Breast epithelium (tissue), 4 donors: Measurements from ENCODE around the gene HSD17B14. TPM values are rescaled to one million over a fixed set of nuclear protein-coding genes. Genes with fewer than 3 reads are reported as not detected.

Source experiments
- DNase-seq, 2 donors: peaks; one replicate each; pipeline ENCODE4 v3.0.0-alpha.2; 2019; ENCODE audit warnings: low spot score in 2 of 2
- H3K27ac ChIP-seq, 2 donors: fragments of 200-600 bp; sonication (generic) in 1 of 2; one replicate each; pipeline ENCODE4 v1.5.1; 2016 to 2019; ENCODE audit warnings: mild to moderate bottlenecking in 1 of 2
- H3K27me3 ChIP-seq, 2 donors: fragments of 200-600 bp; sonication (generic) in 1 of 2; one replicate each; pipeline versions ENCODE4 v1.5.1 to v1.6.0; 2017 to 2019; ENCODE audit warnings: control low read depth in 1 of 2, mild to moderate bottlenecking in 1 of 2
- H3K36me3 ChIP-seq: fragments of 200-600 bp; one replicate; pipeline ENCODE4 v1.5.1; 2019
- H3K4me1 ChIP-seq, 2 donors: fragments of 200-600 bp; sonication (generic); one replicate each; pipeline ENCODE4 v1.5.1; 2016 to 2019; ENCODE audit warnings: control low read depth in 1 of 2
- H3K4me3 ChIP-seq, 3 donors: fragments of 200-600 bp; sonication (generic); 1 replicate in 2 of 3; 2 replicates in 1 of 3; pipeline ENCODE4 v1.5.1; 2016 to 2019; ENCODE audit warnings: mild to moderate bottlenecking in 3 of 3, moderate library complexity in 2 of 3
- H3K9me3 ChIP-seq, 2 donors: fragments of 200-600 bp; sonication (generic) in 1 of 2; one replicate each; pipeline ENCODE4 v1.5.1; 2016 to 2019; ENCODE audit warnings: control low read depth in 1 of 2
- POLR2A ChIP-seq: fragments of 450-650 bp; IDR thresholded peaks from one replicate; pipeline ENCODE4 v1.6.1; 2016; ENCODE audit warnings: antibody characterized with exemption, mild to moderate bottlenecking, moderate library complexity
- POLR2AphosphoS5 ChIP-seq, 3 donors: sonication (generic); formaldehyde crosslinking; IDR thresholded peaks; one replicate each; pipeline ENCODE4 v1.6.1; 2017; ENCODE audit warnings: antibody characterized with exemption in 3 of 3
- intact Hi-C: fragments of 100-400 bp; cut with DNase I; formaldehyde crosslinking; loops from one replicate; pipeline ENCODE4 v1.15.1; 2023; ENCODE audit warnings: low total_unique reads
- total RNA-seq, 3 donors: library from RNA; depleted of rRNA; stranded (reverse); fragments of >200 nt; gene quantifications; one replicate each; pipeline ENCODE4 v1.1.0, GENCODE V29; 2016
- TF ChIP-seq, protein P1 (sequence below), 3 donors: fragments of 450-650 bp; IDR thresholded peaks; one replicate each; pipeline ENCODE4 v1.5.1; 2016 to 2017; ENCODE audit warnings: antibody characterized with exemption in 3 of 3, mild to moderate bottlenecking in 3 of 3, moderate library complexity in 3 of 3

Gene HSD17B14
- total RNA-seq, 3 donors from 2014 or later = 13.1 to 18.6 (median 14.6) TPM

DNA sequence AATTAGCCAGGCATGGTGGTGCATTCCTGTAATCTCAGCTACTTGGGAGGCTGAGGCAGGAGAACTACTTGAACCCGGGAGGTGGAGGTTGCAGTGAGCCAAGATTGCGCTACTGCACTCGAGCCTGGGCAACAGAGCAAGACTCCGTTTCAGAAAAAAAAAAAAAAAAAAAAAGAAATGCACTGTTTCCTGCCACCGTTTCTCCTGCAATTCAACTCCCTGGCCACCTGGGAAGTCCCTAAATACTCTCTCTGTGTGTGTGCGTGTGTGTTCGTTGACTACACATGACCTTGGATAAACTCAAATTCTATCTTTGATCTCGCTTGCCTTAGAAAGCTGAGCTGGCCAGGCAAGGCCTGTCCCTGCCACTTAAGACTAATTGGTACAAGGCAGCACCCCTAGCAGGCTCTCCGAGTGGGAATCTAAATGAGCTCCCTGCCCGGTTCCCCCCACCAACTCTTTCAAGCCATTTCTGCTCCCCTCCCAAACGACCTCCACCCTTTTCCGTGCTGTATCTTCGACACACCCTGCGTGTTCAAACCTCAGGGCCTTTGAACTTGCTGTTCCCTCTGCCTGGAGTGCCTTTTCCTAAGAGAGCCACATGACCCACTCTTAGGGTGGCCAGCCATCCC is 20.3 kb downstream of the HSD17B14 start:
- H3K27me3 ChIP-seq = no peaks in the 10 kb centered on the region
- H3K27ac ChIP-seq = peak overlapping the region in 1 of 2 donors; percentile 33
- no peak overlapping the region for H3K4me3 ChIP-seq
- H3K9me3 ChIP-seq = no peaks in the 10 kb centered on the region
- DNase-seq = no peak
- no peak for TF ChIP-seq POLR2A
- TF ChIP-seq, protein P1, sequence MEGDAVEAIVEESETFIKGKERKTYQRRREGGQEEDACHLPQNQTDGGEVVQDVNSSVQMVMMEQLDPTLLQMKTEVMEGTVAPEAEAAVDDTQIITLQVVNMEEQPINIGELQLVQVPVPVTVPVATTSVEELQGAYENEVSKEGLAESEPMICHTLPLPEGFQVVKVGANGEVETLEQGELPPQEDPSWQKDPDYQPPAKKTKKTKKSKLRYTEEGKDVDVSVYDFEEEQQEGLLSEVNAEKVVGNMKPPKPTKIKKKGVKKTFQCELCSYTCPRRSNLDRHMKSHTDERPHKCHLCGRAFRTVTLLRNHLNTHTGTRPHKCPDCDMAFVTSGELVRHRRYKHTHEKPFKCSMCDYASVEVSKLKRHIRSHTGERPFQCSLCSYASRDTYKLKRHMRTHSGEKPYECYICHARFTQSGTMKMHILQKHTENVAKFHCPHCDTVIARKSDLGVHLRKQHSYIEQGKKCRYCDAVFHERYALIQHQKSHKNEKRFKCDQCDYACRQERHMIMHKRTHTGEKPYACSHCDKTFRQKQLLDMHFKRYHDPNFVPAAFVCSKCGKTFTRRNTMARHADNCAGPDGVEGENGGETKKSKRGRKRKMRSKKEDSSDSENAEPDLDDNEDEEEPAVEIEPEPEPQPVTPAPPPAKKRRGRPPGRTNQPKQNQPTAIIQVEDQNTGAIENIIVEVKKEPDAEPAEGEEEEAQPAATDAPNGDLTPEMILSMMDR (IDR thresholded peaks at IDR 0.05) = peak in 1 of 3 donors; percentile 27
- TF ChIP-seq POLR2AphosphoS5 (IDR thresholded peaks at IDR 0.05) = no peak
- no peaks in the 10 kb centered on the region for H3K36me3 ChIP-seq
- H3K4me1 ChIP-seq = peaks cover 0 to 5% of the 10 kb centered on the region in 2 donors
- intact Hi-C loops = no loop called here

DNA sequence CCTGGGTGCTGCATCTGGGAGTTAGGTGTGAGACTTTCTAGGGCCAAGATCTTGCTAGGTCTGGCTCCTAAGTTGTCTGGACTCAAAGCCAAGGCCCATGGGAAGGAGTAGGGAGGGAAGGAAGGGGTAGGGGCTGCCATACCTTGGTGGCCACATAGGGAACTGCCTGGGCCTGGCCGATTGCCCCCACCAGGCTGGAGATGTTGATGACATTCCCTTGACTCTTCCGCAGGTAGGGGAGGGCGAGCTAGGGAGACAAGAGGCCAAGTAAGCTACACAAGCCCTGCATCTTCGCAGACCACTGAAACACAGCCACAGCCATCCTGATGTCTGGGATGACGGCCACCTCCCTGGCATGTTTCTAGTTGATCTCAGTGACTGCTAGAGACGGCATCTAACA is 21.4 kb downstream of the HSD17B14 start:
- no peak overlapping the region for H3K4me3 ChIP-seq
- no peaks in the 10 kb centered on the region for H3K36me3 ChIP-seq
- TF ChIP-seq, protein P1 (IDR thresholded peaks at IDR 0.05) = no peak
- no peak for TF ChIP-seq POLR2AphosphoS5 (IDR thresholded peaks at IDR 0.05)
- no peak for TF ChIP-seq POLR2A
- peak overlapping the region; percentile 6 to 10 for H3K27ac ChIP-seq
- no peaks in the 10 kb centered on the region for H3K9me3 ChIP-seq
- no peak for DNase-seq
- no peaks in the 10 kb centered on the region for H3K27me3 ChIP-seq
- H3K4me1 ChIP-seq = peaks cover 0 to 5% of the 10 kb centered on the region in 2 donors
- intact Hi-C loops = no loop called here

DNA sequence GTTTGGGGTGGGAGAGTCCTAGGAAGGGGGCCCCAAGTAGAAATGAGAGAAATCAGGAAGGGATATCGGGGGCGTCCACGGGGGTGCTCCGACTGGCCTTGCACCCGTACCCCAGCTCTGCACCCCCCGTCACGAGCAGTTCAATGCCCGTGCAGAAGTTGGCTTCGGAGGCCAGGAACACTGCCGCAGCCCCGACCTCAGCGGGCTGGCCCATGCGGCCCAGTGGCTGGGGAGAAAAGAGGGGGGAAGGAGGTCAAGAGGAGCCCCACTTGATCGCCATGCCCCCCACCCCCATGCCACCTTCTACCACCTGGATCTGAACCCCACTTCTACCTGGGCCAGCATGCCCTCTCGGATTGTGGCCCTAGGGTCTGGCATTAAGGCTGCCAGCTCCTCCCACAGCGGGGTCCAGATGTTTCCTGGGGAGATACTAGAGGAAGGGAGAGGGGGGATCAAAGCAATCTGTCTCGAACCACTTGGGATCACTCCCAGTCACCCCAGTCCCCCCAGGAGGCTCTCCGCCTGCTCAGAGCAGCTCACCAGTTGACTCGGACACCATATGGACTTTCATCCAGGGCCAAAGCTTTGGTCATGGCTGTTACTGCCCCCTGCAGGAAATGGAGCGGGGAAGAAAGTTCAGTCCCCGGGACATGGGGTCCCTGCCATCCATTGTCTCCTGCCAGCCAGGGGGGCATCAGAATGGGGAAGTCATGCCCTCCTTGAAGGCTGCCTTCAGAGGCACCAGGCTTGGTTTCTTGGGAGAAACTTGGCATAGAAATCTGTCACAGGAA is 23.0 kb downstream of the HSD17B14 start:
- no peaks in the 10 kb centered on the region for H3K9me3 ChIP-seq
- TF ChIP-seq POLR2A (no peak), POLR2AphosphoS5 (IDR thresholded peaks at IDR 0.05) (no peak)
- TF ChIP-seq, protein P1 (IDR thresholded peaks at IDR 0.05) = no peak
- no peaks in the 10 kb centered on the region for H3K27me3 ChIP-seq
- H3K27ac ChIP-seq = peak overlapping the region; percentile 82 to 84
- intact Hi-C loops = no loop called here
- H3K4me3 ChIP-seq = no peak overlapping the region
- no peaks in the 10 kb centered on the region for H3K4me1 ChIP-seq
- no peak for DNase-seq
- H3K36me3 ChIP-seq = no peaks in the 10 kb centered on the region

DNA sequence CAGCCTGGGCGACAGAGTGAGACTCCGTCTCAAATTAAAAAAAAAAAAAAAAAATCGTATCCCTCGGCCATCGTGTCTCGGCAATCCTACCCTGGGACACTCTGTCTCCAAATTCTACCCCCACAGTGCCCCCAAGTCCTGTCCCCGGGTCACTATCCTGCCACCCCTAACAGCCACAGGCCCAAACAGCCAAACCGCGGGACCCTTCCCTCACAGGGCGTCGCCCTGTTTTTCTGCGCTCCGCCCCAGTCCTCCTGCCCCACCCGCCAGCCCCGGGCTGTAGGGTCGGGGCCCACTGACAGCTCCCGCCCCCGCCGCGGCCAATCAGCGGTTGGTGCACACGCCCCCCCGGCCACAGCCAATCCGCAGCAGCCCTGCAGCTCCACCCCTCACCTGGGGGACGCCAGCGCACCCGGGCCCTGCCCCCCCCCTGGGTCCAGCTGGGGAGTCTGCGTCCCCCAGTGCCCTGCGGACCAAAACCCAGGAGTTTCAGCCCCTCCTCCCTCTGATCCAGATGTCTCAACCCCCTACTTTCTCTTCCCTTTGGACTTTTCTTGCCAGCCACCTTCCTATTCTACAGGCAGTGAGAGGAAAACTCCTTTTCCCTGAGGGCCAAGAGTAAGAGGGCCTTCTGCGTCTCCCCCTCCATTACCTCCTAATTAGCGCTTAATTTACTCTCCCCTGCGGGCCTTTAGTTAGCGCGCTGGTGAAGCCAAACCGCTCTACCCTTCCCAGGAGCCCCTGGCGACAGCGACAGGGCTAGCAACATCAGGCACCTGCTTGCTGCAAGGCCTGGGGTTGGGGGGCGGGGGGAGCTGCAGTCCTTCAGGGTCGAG is 24.0 kb downstream of the HSD17B14 start:
- peak overlapping the region; percentile 60 to 89 (median 69) for H3K4me3 ChIP-seq
- DNase-seq = peak; percentile 79 to 85
- H3K36me3 ChIP-seq = no peaks in the 10 kb centered on the region
- peak overlapping the region; percentile 82 to 84 for H3K27ac ChIP-seq
- no peaks in the 10 kb centered on the region for H3K9me3 ChIP-seq
- intact Hi-C loops = no loop called here
- TF ChIP-seq POLR2A (peak; percentile 26), POLR2AphosphoS5 (IDR thresholded peaks at IDR 0.05) (peak; percentile 59 to 73 (median 59))
- TF ChIP-seq, protein P1 (IDR thresholded peaks at IDR 0.05) = no peak
- no peaks in the 10 kb centered on the region for H3K4me1 ChIP-seq
- H3K27me3 ChIP-seq = no peaks in the 10 kb centered on the region
